Neural cell (in vitro differentiated cells): ENCODE results near the gene PLAAT4. TPM values are rescaled to one million over a fixed set of nuclear protein-coding genes. Genes with fewer than 3 reads are reported as not detected.
"Not testable (repeated sequence)": the region's sequence is repeated elsewhere in the genome, so short reads cannot be mapped to it uniquely, and the experiment has no call there.

Experiments
- H2AFZ ChIP-seq: fragments of 200-600, 300-800 bp; sonication (generic), shearing (Covaris generic); 2 replicates; pipeline ENCODE4 v1.6.0; 2014; ENCODE audit warnings: low read depth, mild to moderate bottlenecking, antibody characterized with exemption, low read length, moderate library complexity
- H3F3A ChIP-seq: fragments of 200-600 bp; shearing (Covaris generic); 2 replicates; pipeline ENCODE4 v1.6.1; 2016; ENCODE audit warnings: mild to moderate bottlenecking, moderate library complexity, mixed read lengths, antibody characterized with exemption, low read length; ENCODE audit not compliant: insufficient read depth, poor library complexity, severe bottlenecking
- H3K27ac ChIP-seq: fragments of 200-600, 300-800 bp; sonication (generic), shearing (Covaris generic); 2 replicates; pipeline ENCODE4 v1.5.1; 2014; ENCODE audit warnings: mild to moderate bottlenecking, low read length, moderate library complexity
- H3K27me3 ChIP-seq: fragments of 300-800, 200-600 bp; sonication (generic), shearing (Covaris generic); 2 replicates; pipeline ENCODE4 v1.6.0; 2014; ENCODE audit warnings: mild to moderate bottlenecking, low read depth, low read length, moderate library complexity; ENCODE audit not compliant: insufficient read depth
- H3K36me3 ChIP-seq: fragments of 300-800, 200-600 bp; sonication (generic), shearing (Covaris generic); 2 replicates; pipeline ENCODE4 v1.5.1; 2014; ENCODE audit warnings: mild to moderate bottlenecking, antibody characterized with exemption, low read length, moderate library complexity; ENCODE audit not compliant: insufficient read depth
- H3K4me2 ChIP-seq: fragments of 300-800, 200-600 bp; sonication (generic), shearing (Covaris generic); 2 replicates; pipeline ENCODE4 v1.6.0; 2014; ENCODE audit warnings: mild to moderate bottlenecking, low read length
- H3K4me3 ChIP-seq: fragments of 300-800, 200-600 bp; sonication (generic), shearing (Covaris generic); 2 replicates; pipeline ENCODE4 v1.5.1; 2014; ENCODE audit warnings: mild to moderate bottlenecking, low read length, moderate library complexity
- H3K79me2 ChIP-seq: fragments of 200-600 bp; shearing (Covaris generic); replicated peaks from 2 replicates; pipeline ENCODE4 v1.6.0; 2014; ENCODE audit warnings: mild to moderate bottlenecking, low read length, moderate library complexity; ENCODE audit not compliant: insufficient read depth
- H3K9ac ChIP-seq: fragments of 300-800, 200-600 bp; sonication (generic), shearing (Covaris generic); 2 replicates; pipeline ENCODE4 v1.6.1; 2016; ENCODE audit warnings: mild to moderate bottlenecking, low read length, mixed read lengths
- H3K9me2 ChIP-seq: fragments of 200-600 bp; shearing (Covaris generic); 2 replicates; pipeline ENCODE4 v1.6.1; 2016; ENCODE audit warnings: mild to moderate bottlenecking, low read length, mixed read lengths; ENCODE audit not compliant: insufficient read depth
- H3K9me3 ChIP-seq: fragments of 200-600, 300-800 bp; sonication (generic), shearing (Covaris generic); 2 replicates; pipeline ENCODE4 v1.6.1; 2016; ENCODE audit warnings: mild to moderate bottlenecking, mixed run types, low read length, moderate library complexity, mixed read lengths
- H4K20me1 ChIP-seq: fragments of 200-600 bp; shearing (Covaris generic); 2 replicates; pipeline ENCODE4 v1.6.1; 2016; ENCODE audit warnings: mild to moderate bottlenecking, mixed run types; ENCODE audit not compliant: insufficient read depth
- CTCF ChIP-seq: fragments of 450-650 bp; IDR thresholded peaks from 2 replicates; pipeline ENCODE4 v1.5.1; 2014; ENCODE audit warnings: antibody characterized with exemption, mild to moderate bottlenecking, moderate library complexity; ENCODE audit not compliant: poor library complexity, severe bottlenecking
- EP300 ChIP-seq: fragments of 450-650 bp; conservative IDR thresholded peaks from 2 replicates; pipeline ENCODE4 v1.6.1; 2014; ENCODE audit warnings: antibody characterized with exemption, mild to moderate bottlenecking, moderate library complexity; ENCODE audit not compliant: poor library complexity, severe bottlenecking
- EZH2 ChIP-seq: fragments of 200-600, 300-800 bp; shearing (Covaris generic), sonication (generic); IDR thresholded peaks from 2 replicates; pipeline ENCODE4 v1.6.1; 2014; ENCODE audit warnings: antibody characterized with exemption, low read length, borderline replicate concordance, mild to moderate bottlenecking; ENCODE audit not compliant: insufficient read depth, poor library complexity, severe bottlenecking
- MXI1 ChIP-seq: fragments of 450-650 bp; conservative IDR thresholded peaks from 2 replicates; pipeline ENCODE4 v1.6.1; 2014; ENCODE audit warnings: antibody characterized with exemption, mild to moderate bottlenecking; ENCODE audit not compliant: poor library complexity, severe bottlenecking
- POLR2AphosphoS5 ChIP-seq: IDR thresholded peaks from 2 replicates; pipeline ENCODE4 v1.6.1; 2012
- RAD21 ChIP-seq: fragments of 450-650 bp; conservative IDR thresholded peaks from 2 replicates; pipeline ENCODE4 v1.6.1; 2014; ENCODE audit warnings: antibody characterized with exemption, mild to moderate bottlenecking, moderate library complexity
- SMC3 ChIP-seq: fragments of 450-650 bp; conservative IDR thresholded peaks from 2 replicates; pipeline ENCODE4 v1.6.1; 2014; ENCODE audit warnings: antibody characterized with exemption, mild to moderate bottlenecking, moderate library complexity; ENCODE audit not compliant: poor library complexity
- TAF1 ChIP-seq: IDR thresholded peaks from 2 replicates; pipeline ENCODE4 v1.6.1; 2012; ENCODE audit warnings: low read depth
- polyA plus RNA-seq: library from polyadenylated mRNA; depleted of rRNA; stranded (reverse); fragments of >200 nt; gene quantifications from 2 replicates; pipeline ENCODE4 v1.2.3, GENCODE V29; 2014
- TF ChIP-seq, protein P1 (sequence below): IDR thresholded peaks from 2 replicates; pipeline ENCODE4 v1.6.1; 2012; ENCODE audit warnings: borderline replicate concordance

Gene PLAAT4
- polyA plus RNA-seq, 1 donor from 2014 or later: not detected

GRCh38 chr11:63548178-63548577 lies 11.6 kb downstream of the PLAAT4 start:
- no peak overlapping the region for H3K27ac ChIP-seq
- no peaks in the 10 kb centered on the region for H3K9me3 ChIP-seq
- H3K4me3 ChIP-seq: no peak overlapping the region
- no peak overlapping the region for H3K4me2 ChIP-seq
- H2AFZ ChIP-seq: no peak overlapping the region
- H4K20me1 ChIP-seq: no peaks in the 10 kb centered on the region
- no peaks in the 10 kb centered on the region for H3K9me2 ChIP-seq
- no peaks in the 10 kb centered on the region for H3F3A ChIP-seq
- no peak for TF ChIP-seq CTCF
- TF ChIP-seq EP300: no peak
- TF ChIP-seq POLR2AphosphoS5: no peak
- TF ChIP-seq, protein P1, sequence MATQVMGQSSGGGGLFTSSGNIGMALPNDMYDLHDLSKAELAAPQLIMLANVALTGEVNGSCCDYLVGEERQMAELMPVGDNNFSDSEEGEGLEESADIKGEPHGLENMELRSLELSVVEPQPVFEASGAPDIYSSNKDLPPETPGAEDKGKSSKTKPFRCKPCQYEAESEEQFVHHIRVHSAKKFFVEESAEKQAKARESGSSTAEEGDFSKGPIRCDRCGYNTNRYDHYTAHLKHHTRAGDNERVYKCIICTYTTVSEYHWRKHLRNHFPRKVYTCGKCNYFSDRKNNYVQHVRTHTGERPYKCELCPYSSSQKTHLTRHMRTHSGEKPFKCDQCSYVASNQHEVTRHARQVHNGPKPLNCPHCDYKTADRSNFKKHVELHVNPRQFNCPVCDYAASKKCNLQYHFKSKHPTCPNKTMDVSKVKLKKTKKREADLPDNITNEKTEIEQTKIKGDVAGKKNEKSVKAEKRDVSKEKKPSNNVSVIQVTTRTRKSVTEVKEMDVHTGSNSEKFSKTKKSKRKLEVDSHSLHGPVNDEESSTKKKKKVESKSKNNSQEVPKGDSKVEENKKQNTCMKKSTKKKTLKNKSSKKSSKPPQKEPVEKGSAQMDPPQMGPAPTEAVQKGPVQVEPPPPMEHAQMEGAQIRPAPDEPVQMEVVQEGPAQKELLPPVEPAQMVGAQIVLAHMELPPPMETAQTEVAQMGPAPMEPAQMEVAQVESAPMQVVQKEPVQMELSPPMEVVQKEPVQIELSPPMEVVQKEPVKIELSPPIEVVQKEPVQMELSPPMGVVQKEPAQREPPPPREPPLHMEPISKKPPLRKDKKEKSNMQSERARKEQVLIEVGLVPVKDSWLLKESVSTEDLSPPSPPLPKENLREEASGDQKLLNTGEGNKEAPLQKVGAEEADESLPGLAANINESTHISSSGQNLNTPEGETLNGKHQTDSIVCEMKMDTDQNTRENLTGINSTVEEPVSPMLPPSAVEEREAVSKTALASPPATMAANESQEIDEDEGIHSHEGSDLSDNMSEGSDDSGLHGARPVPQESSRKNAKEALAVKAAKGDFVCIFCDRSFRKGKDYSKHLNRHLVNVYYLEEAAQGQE: no peak
- no peak for TF ChIP-seq MXI1
- no peak for TF ChIP-seq SMC3
- TF ChIP-seq RAD21: no peak
- no peak for TF ChIP-seq TAF1
- no peak for TF ChIP-seq EZH2
- no peaks in the 10 kb centered on the region for H3K36me3 ChIP-seq
- H3K79me2 ChIP-seq: no peaks in the 10 kb centered on the region
- no peaks in the 10 kb centered on the region for H3K27me3 ChIP-seq
- H3K9ac ChIP-seq: no peak overlapping the region

GRCh38 chr11:63549411-63549810 lies 12.8 kb downstream of the PLAAT4 start:
- Histone ChIP-seq H3K27me3 (no peaks in the 10 kb centered on the region), H3F3A (no peaks in the 10 kb centered on the region), H3K4me2 (no peak overlapping the region), H4K20me1 (no peaks in the 10 kb centered on the region), H3K79me2 (no peaks in the 10 kb centered on the region), H3K27ac (no peak overlapping the region), H3K4me3 (no peak overlapping the region), H2AFZ (no peak overlapping the region), H3K9me3 (no peaks in the 10 kb centered on the region), H3K9ac (no peak overlapping the region), H3K9me2 (no peaks in the 10 kb centered on the region), H3K36me3 (no peaks in the 10 kb centered on the region)
- TF ChIP-seq CTCF (no peak), EZH2 (no peak), POLR2AphosphoS5 (no peak), MXI1 (no peak), RAD21 (no peak), EP300 (no peak), TAF1 (no peak)
- TF ChIP-seq, protein P1: no peak

DNA sequence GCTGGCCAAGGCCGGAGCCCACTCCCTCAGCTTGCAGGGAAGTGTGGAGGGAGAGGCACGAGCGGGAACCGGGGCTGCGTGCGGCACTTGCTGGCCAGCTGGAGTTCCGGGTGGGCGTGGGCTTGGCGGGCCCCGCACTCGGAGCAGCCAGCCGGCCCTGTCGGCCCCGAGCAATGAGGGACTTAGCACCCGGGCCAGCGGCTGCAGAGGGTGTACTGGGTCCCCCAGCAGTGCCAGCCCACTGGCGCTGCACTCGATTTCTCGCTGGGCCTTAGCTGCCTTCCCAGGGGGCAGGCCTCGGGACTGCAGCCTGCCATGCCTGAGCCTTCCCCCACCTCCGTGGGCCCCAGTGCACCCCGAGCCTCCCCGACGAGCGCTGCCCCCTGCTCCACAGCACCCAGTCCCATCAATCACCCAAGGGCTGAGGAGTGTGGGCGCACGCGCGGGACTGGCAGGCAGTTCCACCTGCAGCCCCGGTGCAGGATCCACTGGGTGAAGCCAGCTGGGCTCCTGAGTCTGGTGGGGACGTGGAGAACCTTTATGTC lies 13.6 kb downstream of the PLAAT4 start:
- not testable (repeated sequence) for H3K9me2 ChIP-seq, H2AFZ ChIP-seq, H3K36me3 ChIP-seq, H3K9ac ChIP-seq, H3K27me3 ChIP-seq, H3K79me2 ChIP-seq, H3K27ac ChIP-seq, H4K20me1 ChIP-seq, H3K4me3 ChIP-seq, H3K4me2 ChIP-seq, H3K9me3 ChIP-seq, H3F3A ChIP-seq
